Measurements from ENCODE around the gene ZFAND2A. TPM values are rescaled to one million over a fixed set of nuclear protein-coding genes. Genes with fewer than 3 reads are reported as not detected.
"Not testable (repeated sequence)": the region's sequence is repeated elsewhere in the genome, so short reads cannot be mapped to it uniquely, and the experiment has no call there.

Gene ZFAND2A
- total RNA-seq, 4 donors from 2014 or later: 17.8 to 27.0 (median 22.3) TPM

DNA sequence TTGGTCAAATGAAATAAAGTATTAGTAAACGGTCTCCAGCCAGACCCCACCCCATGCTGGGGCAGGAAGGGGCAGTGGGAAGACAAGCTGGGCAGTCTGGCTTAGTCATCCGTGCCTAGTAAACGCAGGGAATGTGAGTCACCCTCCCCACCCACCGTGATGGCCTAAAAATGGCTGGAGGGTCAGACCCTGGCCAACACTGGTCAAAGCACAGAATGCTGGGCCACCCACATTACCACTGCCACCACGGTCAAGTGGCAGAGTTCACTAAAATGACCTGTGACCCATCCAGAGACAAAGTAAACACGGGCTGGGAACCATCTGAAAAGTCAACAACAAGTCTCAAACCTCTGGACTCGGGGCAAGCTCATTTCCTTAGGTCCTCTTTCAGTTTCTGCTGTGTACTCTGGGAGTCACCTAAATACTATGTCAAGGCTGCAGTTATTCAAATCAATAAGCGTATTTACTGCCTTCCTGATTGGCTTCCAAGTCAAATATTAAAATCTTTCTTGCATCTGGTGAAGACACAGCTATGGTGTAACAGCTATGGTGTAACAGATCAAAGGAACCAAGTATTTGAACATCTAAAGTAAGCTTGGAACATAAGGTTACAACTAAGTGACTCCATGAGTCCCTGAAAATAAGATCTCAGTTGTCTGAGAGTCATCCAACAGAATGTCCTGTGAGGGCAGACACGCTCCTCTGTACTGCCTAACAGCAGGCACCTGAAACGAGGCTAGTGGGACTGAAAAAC lies 3.0 kb downstream of the ZFAND2A start:
- peaks cover 55% of the 10 kb centered on the region for H3K36me3 ChIP-seq
- no peak for DNase-seq (ENCODE audit: low spot score in 2 of 2)
- H3K4me1 ChIP-seq: peaks cover 27% of the 10 kb centered on the region
- H3K4me3 ChIP-seq: no peak overlapping the region
- H3K9me3 ChIP-seq: no peaks in the 10 kb centered on the region
- H3K27me3 ChIP-seq: no peaks in the 10 kb centered on the region
- H3K27ac ChIP-seq: no peak overlapping the region
- WGBS: 57% methylated on average over 10 of the region's 10 CpGs
- no peak for TF ChIP-seq POLR2AphosphoS5 (IDR thresholded peaks at IDR 0.05)
- no peak for TF ChIP-seq EP300 (IDR thresholded peaks at IDR 0.05)
- no peak for TF ChIP-seq POLR2A (IDR thresholded peaks at IDR 0.05)
- TF ChIP-seq, protein P1, sequence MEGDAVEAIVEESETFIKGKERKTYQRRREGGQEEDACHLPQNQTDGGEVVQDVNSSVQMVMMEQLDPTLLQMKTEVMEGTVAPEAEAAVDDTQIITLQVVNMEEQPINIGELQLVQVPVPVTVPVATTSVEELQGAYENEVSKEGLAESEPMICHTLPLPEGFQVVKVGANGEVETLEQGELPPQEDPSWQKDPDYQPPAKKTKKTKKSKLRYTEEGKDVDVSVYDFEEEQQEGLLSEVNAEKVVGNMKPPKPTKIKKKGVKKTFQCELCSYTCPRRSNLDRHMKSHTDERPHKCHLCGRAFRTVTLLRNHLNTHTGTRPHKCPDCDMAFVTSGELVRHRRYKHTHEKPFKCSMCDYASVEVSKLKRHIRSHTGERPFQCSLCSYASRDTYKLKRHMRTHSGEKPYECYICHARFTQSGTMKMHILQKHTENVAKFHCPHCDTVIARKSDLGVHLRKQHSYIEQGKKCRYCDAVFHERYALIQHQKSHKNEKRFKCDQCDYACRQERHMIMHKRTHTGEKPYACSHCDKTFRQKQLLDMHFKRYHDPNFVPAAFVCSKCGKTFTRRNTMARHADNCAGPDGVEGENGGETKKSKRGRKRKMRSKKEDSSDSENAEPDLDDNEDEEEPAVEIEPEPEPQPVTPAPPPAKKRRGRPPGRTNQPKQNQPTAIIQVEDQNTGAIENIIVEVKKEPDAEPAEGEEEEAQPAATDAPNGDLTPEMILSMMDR (IDR thresholded peaks at IDR 0.05): no peak

DNA sequence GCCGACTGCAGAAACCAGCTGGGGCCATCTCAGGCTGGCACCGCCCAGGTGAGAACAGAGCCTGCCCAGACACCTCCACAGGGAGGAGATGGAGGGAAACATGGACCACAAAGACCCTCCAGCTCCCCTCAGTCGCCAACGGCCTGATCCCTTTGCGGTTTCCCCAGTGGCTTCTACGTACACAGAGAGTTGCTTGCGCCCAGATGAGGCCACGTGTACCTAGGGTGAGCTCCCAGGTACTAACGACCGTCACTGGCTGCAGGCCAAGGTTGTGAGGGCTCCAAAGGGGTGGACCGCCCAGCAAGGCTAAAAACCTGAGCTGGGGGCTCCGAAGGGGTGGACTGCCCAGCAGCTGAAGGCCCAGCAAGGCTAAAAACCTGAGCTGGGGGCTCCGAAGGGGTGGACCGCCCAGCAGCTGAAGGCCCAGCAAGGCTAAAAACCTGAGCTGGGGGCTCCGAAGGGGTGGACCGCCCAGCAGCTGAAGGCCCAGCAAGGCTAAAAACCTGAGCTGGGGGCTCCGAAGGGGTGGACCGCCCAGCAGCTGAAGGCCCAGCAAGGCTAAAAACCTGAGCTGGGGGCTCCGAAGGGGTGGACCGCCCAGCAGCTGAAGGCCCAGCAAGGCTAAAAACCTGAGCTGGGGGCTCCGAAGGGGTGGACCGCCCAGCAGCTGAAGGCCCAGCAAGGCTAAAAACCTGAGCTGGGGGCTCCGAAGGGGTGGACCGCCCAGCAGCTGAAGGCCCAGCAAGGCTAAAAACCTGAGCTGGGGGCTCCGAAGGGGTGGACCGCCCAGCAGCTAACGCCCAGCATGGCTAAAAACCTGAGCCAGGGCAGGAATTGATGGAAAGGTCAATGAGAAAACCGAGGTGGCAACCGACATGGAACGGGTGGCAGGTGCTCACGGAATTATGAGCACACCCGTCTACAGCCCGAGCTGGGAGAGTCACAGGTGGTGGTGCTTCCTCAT lies 3.9 kb downstream of the ZFAND2A start:
- H3K27me3 ChIP-seq; H3K27ac ChIP-seq; DNase-seq (ENCODE audit: low spot score in 2 of 2); H3K4me3 ChIP-seq; H3K9me3 ChIP-seq: not testable (repeated sequence)
- Histone ChIP-seq H3K4me1 (peaks cover 21% of the 10 kb centered on the region), H3K36me3 (peaks cover 64% of the 10 kb centered on the region)
- 86% methylated on average over 16 of the region's 33 CpGs for WGBS

DNA sequence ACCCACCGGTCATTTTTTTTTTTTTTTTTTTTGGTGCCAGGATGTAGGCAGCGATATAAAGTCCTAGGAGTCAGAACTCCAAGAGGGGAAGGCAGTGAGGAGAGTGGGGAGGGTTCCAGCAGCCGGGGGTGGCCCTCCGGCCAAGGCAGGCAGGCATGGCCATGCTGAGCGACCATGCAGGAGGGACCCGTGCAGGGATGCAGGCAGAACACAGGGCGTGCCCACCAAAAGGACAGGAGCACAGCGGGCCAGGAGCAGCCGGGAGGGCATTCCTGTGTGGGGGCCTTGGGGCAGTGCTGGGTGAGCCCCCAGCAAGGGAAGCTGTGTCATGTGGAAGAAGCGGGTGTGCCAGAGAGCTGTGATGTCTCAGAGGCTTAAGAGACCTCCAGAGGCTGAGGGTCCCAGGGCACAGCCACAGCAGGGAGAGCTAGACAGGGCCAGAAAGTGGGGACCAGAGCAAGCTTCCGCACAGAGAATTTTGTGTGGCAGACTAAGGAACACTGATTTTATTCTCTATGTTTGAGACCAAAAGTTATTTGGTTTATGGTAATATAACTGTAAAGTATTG lies 5.7 kb downstream of the ZFAND2A start:
- Histone ChIP-seq H3K27me3 (no peaks in the 10 kb centered on the region), H3K9me3 (no peaks in the 10 kb centered on the region), H3K4me3 (no peak overlapping the region), H3K27ac (no peak overlapping the region), H3K4me1 (peaks cover 14% of the 10 kb centered on the region), H3K36me3 (peaks cover 78% of the 10 kb centered on the region)
- TF ChIP-seq EP300 (IDR thresholded peaks at IDR 0.05): no peak
- no peak for TF ChIP-seq POLR2A (IDR thresholded peaks at IDR 0.05)
- TF ChIP-seq, protein P1 (IDR thresholded peaks at IDR 0.05): no peak
- no peak for TF ChIP-seq POLR2AphosphoS5 (IDR thresholded peaks at IDR 0.05)
- WGBS: 96% methylated on average over 11 of the region's 11 CpGs
- DNase-seq (ENCODE audit: low spot score in 2 of 2): no peak

DNA sequence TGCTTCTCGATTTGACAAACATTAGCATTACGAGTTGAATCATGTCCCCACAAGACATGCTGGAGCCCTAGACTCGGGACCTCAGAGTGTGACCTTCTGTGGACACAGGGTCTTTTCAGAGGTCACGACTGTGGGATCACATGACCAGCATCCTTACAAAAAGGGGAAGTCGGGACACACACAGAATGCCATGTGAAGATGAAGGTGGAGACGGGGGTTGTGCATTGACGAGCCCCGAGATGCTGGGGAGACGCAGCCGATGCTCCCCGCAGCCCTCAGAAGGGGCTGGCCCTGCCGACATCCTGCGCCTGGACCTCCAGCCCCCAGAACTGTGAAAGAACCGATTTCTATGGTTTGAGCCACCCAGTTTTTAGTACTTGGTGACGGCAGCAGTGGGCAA lies 7.5 kb downstream of the ZFAND2A start:
- H3K9me3 ChIP-seq: no peaks in the 10 kb centered on the region
- WGBS: 89% methylated on average over 14 of the region's 15 CpGs
- peaks cover 73% of the 10 kb centered on the region for H3K36me3 ChIP-seq
- H3K27ac ChIP-seq: no peak overlapping the region
- no peaks in the 10 kb centered on the region for H3K27me3 ChIP-seq
- H3K4me3 ChIP-seq: no peak overlapping the region
- TF ChIP-seq, protein P1 (IDR thresholded peaks at IDR 0.05): no peak
- TF ChIP-seq EP300 (IDR thresholded peaks at IDR 0.05): no peak
- no peak for TF ChIP-seq POLR2A (IDR thresholded peaks at IDR 0.05)
- no peak for TF ChIP-seq POLR2AphosphoS5 (IDR thresholded peaks at IDR 0.05)
- no peaks in the 10 kb centered on the region for H3K4me1 ChIP-seq
- DNase-seq (ENCODE audit: low spot score in 2 of 2): no peak

DNA sequence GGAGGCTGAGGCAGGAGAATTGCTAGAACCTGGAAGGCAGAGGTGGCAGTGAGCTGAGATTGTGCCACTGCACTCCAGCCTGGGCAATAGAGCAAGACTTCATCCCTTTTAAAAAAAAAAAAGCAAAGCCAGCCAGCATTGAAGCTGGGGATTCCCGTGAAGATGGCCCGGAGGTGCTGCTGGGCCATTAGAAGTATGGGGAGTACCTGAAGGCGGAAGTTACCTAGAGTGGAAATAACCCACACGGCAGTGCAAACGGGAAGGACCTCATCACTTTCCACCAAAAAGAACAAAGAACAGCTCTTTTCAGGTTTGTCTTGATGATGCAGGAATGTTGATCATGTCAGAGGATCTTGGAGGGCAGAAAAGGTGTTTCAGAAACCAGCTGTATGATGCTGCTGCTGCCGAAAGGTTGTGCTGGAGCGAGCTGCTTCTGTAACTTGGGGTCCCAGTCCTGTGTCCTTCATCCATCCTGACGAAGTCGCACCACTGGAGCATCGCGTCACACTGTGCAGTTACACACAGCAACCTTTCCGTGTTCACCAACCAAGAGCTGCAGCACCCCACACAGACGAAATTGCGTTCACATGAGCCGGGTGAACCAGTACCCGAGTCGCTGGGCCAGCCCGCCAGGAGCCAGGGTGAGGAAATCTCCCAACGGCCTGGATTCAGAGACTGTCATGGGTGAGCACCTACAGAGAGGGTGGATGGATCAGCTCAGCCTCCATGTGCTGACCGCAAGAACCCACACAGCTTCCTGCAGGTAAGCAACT lies 8.2 kb downstream of the ZFAND2A start:
- H3K4me1 ChIP-seq: no peaks in the 10 kb centered on the region
- no peaks in the 10 kb centered on the region for H3K9me3 ChIP-seq
- no peak for DNase-seq (ENCODE audit: low spot score in 2 of 2)
- H3K4me3 ChIP-seq: no peak overlapping the region
- peaks cover 67% of the 10 kb centered on the region for H3K36me3 ChIP-seq
- no peaks in the 10 kb centered on the region for H3K27me3 ChIP-seq
- H3K27ac ChIP-seq: no peak overlapping the region
- WGBS: 73% methylated on average over 11 of the region's 20 CpGs
- no peak for TF ChIP-seq POLR2A (IDR thresholded peaks at IDR 0.05)
- TF ChIP-seq POLR2AphosphoS5 (IDR thresholded peaks at IDR 0.05): no peak
- TF ChIP-seq, protein P1 (IDR thresholded peaks at IDR 0.05): no peak

Measured in suprapubic skin (tissue), 4 donors.